HG03103 (cell line): ENCODE results near the gene PRKN.

Source experiments
- ATAC-seq: cut with Tn5 transposase; IDR thresholded peaks from one replicate; pipeline ENCODE4 v1.9.1; 2021; ENCODE audit warnings: low read depth; ENCODE audit not compliant: unreplicated experiment

The PRKN gene

GRCh38 chr6:161459008-161459615 lies 1268.5 kb downstream of the PRKN start:
- no peak for ATAC-seq

GRCh38 chr6:161458201-161458951 lies 1269.2 kb downstream of the PRKN start:
- no peak for ATAC-seq

GRCh38 chr6:161455848-161456247 lies 1271.7 kb downstream of the PRKN start:
- no peak for ATAC-seq

- no peak for ATAC-seq
Observed at GRCh38 chr6:161453558-161453957, 1274.0 kb downstream of the PRKN start.

GRCh38 chr6:161452241-161452640 lies 1275.3 kb downstream of the PRKN start:
- ATAC-seq = no peak

- no peak for ATAC-seq
Observed at GRCh38 chr6:161449521-161449920, 1278.0 kb downstream of the PRKN start.

- ATAC-seq = no peak
Observed at GRCh38 chr6:161446949-161447348, 1280.6 kb downstream of the PRKN start.

GRCh38 chr6:161446296-161446925 lies 1281.2 kb downstream of the PRKN start:
- ATAC-seq = no peak

- ATAC-seq = no peak
Observed at GRCh38 chr6:161445021-161445799, 1282.4 kb downstream of the PRKN start.

- ATAC-seq = no peak
Observed at GRCh38 chr6:161444464-161444863, 1283.1 kb downstream of the PRKN start.

- ATAC-seq = no peak
Observed at GRCh38 chr6:161443848-161444247, 1283.7 kb downstream of the PRKN start.

GRCh38 chr6:161442420-161442819 lies 1285.1 kb downstream of the PRKN start:
- ATAC-seq = no peak

- ATAC-seq = no peak
Observed at GRCh38 chr6:161440299-161440698, 1287.3 kb downstream of the PRKN start.

- ATAC-seq = no peak
Observed at GRCh38 chr6:161439093-161439492, 1288.5 kb downstream of the PRKN start.

GRCh38 chr6:161438430-161439030 lies 1289.0 kb downstream of the PRKN start:
- no peak for ATAC-seq

- no peak for ATAC-seq
Observed at GRCh38 chr6:161437851-161438250, 1289.7 kb downstream of the PRKN start.

- no peak for ATAC-seq
Observed at GRCh38 chr6:161436106-161436876, 1291.3 kb downstream of the PRKN start.

- no peak for ATAC-seq
Observed at GRCh38 chr6:161435748-161436070, 1291.9 kb downstream of the PRKN start.

- no peak for ATAC-seq
Observed at GRCh38 chr6:161434921-161435747, 1292.4 kb downstream of the PRKN start.
